Right lobe of liver (tissue), 4 donors: ENCODE results near the gene ETS2.

ENCODE experiments used
- POLR2A ChIP-seq: fragments of 450-650 bp; IDR thresholded peaks from one replicate; pipeline ENCODE4 v1.6.1; 2017; ENCODE audit warnings: antibody characterized with exemption, mild to moderate bottlenecking
- TF ChIP-seq, protein P1 (sequence below), 4 donors: fragments of 200-600 bp in 3 of 4; fragments of 450-650 bp in 1 of 4; IDR thresholded peaks; one replicate each; pipeline versions ENCODE4 v1.5.1 to v1.8.0; 2016 to 2022; ENCODE audit warnings: antibody characterized with exemption in 4 of 4, mild to moderate bottlenecking in 2 of 4
- donor health status: DM: no; HTN: no; CAD: no.
- donor health status: DM: no; HTN: no; CAD: no.
- donor health status: DM: no; HTN: yes; CAD: no.

DNA sequence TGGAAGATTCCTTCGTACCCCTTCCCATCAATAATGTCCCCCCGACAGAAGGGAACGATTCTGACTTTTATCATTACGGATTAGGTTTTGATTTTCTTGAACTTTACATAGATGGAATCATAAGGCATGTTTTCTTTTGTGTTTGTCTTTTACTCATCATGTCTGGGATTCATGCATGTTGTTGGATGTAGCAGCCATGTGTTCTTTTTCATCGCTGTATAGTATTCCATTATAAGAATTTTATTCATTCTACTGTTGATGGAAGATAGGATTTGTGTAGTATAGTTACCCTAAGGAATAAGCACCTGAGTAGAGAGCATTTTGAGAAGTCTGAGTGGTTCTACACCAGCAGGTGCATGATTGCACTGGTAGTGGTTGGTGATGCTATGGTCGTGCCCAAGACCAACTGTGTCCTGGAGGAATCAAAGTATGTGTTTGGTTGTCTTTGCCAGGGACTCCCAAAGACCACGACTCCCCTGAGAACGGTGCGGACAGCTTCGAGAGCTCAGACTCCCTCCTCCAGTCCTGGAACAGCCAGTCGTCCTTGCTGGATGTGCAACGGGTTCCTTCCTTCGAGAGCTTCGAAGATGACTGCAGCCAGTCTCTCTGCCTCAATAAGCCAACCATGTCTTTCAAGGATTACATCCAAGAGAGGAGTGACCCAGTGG, 13.5 kb downstream of the ETS2 start:
- TF ChIP-seq, protein P1, sequence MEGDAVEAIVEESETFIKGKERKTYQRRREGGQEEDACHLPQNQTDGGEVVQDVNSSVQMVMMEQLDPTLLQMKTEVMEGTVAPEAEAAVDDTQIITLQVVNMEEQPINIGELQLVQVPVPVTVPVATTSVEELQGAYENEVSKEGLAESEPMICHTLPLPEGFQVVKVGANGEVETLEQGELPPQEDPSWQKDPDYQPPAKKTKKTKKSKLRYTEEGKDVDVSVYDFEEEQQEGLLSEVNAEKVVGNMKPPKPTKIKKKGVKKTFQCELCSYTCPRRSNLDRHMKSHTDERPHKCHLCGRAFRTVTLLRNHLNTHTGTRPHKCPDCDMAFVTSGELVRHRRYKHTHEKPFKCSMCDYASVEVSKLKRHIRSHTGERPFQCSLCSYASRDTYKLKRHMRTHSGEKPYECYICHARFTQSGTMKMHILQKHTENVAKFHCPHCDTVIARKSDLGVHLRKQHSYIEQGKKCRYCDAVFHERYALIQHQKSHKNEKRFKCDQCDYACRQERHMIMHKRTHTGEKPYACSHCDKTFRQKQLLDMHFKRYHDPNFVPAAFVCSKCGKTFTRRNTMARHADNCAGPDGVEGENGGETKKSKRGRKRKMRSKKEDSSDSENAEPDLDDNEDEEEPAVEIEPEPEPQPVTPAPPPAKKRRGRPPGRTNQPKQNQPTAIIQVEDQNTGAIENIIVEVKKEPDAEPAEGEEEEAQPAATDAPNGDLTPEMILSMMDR (IDR thresholded peaks at IDR 0.05): no peak
- TF ChIP-seq POLR2A: no peak
